Adipose tissue (tissue), 3 donors: Measurements from ENCODE around the gene DLG2. TPM values are rescaled to one million over a fixed set of nuclear protein-coding genes. Genes with fewer than 3 reads are reported as not detected.

Source experiments
- H3K27ac ChIP-seq: one replicate; pipeline ENCODE4 v1.5.1; 2013; ENCODE audit warnings: low read depth, low read length
- WGBS, 3 donors: extraction: QIAGEN DNeasy Blood & Tissue Kit; methylation state at CpG; one replicate each; pipeline ENCODE4 v1.1.7; 2013; 5-methylcytosine and 5-hydroxymethylcytosine counted together
- polyA plus RNA-seq, 3 donors: library from polyadenylated mRNA; stranded (reverse); fragments of 200-250 nt; gene quantifications; one replicate each; pipeline ENCODE4 v1.2.3, GENCODE V29; 2013
- donor health status: healthy with polysubstance abuse.
- donor health status: Bipolar disorder and iron deficiency.
- donor health status: healthy.

Gene DLG2
- polyA plus RNA-seq, 3 donors, result 0.51 to 1.7 (median 0.91) TPM

- 71 to 81% (median 76%) methylated on average over 5 of the region's 5 CpGs for WGBS, 3 donors
- no peak overlapping the region for H3K27ac ChIP-seq
Observed at GRCh38 chr11:84241343-84242131, 1385.6 kb downstream of the DLG2 start.

- H3K27ac ChIP-seq, result no peak overlapping the region
- WGBS, 3 donors, result 93 to 97% (median 94%) methylated on average over 1 of the region's 1 CpG
Observed at GRCh38 chr11:84240847-84241246, 1386.3 kb downstream of the DLG2 start.

- no peak overlapping the region for H3K27ac ChIP-seq
Observed at GRCh38 chr11:84236436-84236835, 1390.7 kb downstream of the DLG2 start.

DNA sequence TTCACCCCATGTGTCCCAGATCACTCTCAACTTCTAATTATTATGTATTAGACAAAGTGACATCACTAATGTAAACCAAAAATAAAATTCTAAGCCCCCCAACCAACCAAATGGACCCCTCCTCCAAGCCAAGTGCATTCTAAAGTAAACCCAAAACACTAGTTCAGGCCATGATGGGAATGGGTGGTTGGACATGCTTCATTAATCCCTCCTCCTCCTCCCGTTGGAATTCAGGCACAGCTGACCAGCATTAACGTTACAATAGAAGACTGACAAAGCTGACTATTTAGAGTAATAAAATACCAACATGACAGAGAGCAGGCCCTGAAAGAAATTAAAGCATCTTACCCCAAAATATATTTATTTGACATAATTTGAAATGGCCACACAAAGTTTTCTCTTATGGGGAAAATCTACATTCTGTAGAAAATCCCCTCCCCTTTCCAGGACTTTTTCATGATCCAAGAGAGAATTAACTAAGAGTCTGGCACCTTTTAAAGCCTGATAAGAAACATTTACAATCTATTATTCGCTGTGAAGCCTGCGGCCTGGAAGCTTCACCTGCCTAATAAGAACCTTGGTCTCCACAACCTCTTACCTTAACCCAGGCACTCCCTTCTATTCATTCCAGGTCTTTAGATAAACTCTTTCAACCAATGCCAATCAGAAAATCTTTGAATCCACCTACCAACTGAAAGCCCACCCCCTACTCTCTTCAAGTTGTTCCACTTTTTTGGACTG is 1392.5 kb downstream of the DLG2 start:
- H3K27ac ChIP-seq, result no peak overlapping the region
- 48 to 63% (median 53%) methylated on average over 4 of the region's 4 CpGs for WGBS, 3 donors

- H3K27ac ChIP-seq, result no peak overlapping the region
- 41 to 65% (median 46%) methylated on average over 2 of the region's 2 CpGs for WGBS, 3 donors
Observed at GRCh38 chr11:84234011-84234410, 1393.1 kb downstream of the DLG2 start.

- H3K27ac ChIP-seq, result no peak overlapping the region
Observed at GRCh38 chr11:84232511-84232910, 1394.6 kb downstream of the DLG2 start.

- no peak overlapping the region for H3K27ac ChIP-seq
- 80 to 93% (median 90%) methylated on average over 3 of the region's 3 CpGs for whole genome bisulfite sequencing, 3 donors
Observed at GRCh38 chr11:84230402-84230801, 1396.7 kb downstream of the DLG2 start.

DNA sequence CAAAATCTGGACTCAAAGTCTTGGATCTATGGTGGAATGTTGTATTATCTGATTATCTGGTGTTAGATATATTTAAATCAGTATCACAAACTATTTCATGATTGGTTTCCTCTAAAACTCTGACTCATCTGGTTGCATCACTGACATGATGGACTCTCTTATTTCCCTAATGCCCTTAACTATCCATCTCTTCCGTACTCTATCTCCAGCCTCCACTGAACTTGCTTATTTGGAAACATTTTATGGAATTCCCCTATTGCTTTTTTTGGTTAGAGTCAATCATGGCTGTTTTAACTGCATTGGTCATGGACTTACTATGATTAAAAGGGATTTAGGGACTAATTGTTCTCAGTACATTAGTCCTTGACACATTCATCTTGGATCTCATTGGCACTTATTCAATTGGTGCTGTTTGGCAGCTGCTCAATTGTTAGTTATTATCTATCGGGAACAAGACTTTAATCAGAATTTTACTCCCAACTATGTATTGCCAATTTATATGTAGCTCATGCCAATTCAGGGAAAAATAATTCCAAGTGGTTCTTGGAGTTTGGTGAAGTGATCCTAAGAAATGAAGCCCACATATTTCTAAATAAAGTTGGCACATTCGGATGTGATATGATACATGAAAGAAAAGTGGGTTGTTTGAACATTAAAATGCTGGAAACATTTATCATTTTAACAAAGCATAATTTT is 1399.0 kb downstream of the DLG2 start:
- H3K27ac ChIP-seq, result no peak overlapping the region
- WGBS, 3 donors, result 36 to 59% (median 52%) methylated on average over 3 of the region's 3 CpGs

GRCh38 chr11:84224042-84224441 is 1403.1 kb downstream of the DLG2 start:
- WGBS, 3 donors, result 82 to 97% (median 83%) methylated on average over 1 of the region's 1 CpG

GRCh38 chr11:84218318-84218717 is 1408.8 kb downstream of the DLG2 start:
- H3K27ac ChIP-seq, result no peak overlapping the region
- WGBS, 3 donors, result 61 to 65% (median 63%) methylated on average over 4 of the region's 4 CpGs

More at GRCh38 chr11:84224042-84224441, 1403.1 kb downstream of the DLG2 start:
- H3K27ac ChIP-seq, result no peak overlapping the region

DNA sequence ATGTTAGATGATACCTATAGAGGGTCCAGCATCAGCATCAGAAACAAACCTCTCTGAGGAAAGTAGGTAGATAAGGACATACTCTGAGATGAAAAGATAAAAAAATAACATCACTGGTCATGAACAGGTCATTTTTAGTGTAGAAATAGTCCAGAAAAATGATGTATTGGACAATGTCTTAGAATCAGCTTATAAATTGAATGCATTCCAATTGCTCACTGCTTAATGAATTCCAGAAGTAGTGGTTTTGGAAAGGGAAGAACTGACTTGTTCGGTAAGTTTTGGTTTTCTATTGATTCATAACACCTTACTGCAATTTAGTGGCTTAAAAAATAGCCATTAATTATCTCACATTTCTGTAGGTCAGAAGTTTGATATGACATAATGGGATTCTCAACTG is 1411.5 kb downstream of the DLG2 start:
- H3K27ac ChIP-seq, result no peak overlapping the region
- WGBS, 3 donors, result 50 to 56% (median 53%) methylated on average over 1 of the region's 1 CpG

DNA sequence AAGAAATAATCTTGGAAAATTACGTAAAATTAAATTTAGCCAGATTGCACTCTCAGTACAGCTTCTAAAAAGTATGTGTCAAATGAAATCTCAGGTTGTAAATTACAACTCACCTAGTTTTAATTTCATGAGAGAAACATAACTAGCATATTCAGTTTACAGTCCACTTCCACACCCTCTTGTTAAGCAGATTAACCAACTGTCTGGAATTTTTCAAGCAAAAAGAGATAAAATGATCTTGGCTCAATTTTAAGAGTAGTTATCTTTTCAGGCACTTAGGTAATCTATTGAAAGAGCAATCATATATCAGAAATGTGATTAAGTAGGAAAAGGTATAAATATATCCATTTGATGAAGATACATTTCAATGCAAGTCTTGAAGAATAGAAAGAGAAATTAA is 1412.6 kb downstream of the DLG2 start:
- 80 to 97% (median 81%) methylated on average over 1 of the region's 1 CpG for WGBS, 3 donors
- no peak overlapping the region for H3K27ac ChIP-seq

DNA sequence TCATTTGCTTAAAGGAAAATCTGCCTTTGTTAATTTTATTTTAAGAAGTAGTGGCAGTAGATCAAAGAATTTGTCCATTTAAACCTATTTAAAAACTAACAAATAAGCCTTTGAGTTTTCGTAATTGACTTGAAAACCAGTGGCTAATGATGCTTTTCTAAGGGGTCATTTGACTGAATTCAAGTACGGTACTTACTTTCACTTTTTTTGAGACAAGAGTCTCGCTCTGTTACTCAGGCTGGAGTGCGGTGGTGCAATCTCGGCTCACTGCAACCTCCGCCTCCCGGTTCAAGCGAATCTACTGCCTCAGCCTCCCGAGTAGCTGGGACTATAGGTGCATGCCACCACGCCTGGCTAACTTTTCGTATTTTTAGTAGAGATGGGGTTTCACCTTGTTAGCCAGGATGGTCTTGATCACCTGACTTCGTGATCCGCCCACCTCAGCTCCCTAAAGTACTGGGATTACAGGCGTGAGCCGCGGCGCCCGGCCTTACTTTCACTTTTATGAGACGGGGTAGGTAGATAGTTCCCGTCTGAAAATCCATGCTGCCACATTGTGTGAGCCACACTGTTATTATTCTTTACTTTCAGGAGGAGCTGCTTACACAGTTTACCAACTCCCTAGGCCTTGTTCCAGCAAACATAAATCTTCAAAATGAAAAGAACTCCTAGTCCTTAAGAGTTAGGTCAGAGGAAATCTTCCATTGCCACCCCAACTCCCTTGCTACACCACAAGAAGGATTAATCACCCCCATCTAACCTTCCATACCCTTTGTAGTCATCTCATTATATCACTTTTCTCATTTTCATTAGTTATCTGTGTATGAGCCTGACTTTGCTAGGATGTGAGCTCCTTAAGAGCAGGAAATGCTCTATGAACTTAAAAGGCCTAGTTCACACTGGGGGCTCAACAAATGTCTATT is 1414.4 kb downstream of the DLG2 start:
- 90 to 93% (median 93%) methylated on average over 20 of the region's 20 CpGs for WGBS, 3 donors
- H3K27ac ChIP-seq, result no peak overlapping the region

GRCh38 chr11:84211896-84212295 is 1415.2 kb downstream of the DLG2 start:
- no peak overlapping the region for H3K27ac ChIP-seq
- 63 to 78% (median 73%) methylated on average over 3 of the region's 3 CpGs for WGBS, 3 donors

GRCh38 chr11:84194696-84195095 is 1432.4 kb downstream of the DLG2 start:
- WGBS, 3 donors, result 88 to 93% (median 89%) methylated on average over 18 of the region's 18 CpGs
- no peak overlapping the region for H3K27ac ChIP-seq

DNA sequence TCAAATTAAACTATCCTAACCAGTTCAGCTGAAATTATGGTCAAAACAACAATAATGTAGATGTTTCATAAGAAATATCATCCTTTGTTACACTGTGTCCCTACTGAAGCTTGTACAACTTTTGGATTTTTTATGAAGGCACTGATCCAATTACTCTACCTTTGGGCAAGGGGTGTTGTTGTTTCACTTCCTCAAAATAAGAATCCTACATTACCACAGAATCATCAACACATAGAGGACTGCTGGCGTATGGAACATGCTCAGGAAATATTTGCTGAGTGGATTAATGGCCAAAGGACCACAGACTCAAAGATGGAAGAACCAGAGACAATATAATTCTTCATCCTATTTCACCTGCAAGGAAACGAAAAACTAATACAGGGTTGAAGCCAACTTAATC is 1433.4 kb downstream of the DLG2 start:
- WGBS, 3 donors, result 69 to 83% (median 82%) methylated on average over 2 of the region's 2 CpGs

GRCh38 chr11:84188521-84188920 is 1438.6 kb downstream of the DLG2 start:
- H3K27ac ChIP-seq, result no peak overlapping the region
- WGBS, 3 donors, result 20 to 41% (median 27%) methylated on average over 1 of the region's 1 CpG

More for the DNA sequence above, 1433.4 kb downstream of the DLG2 start:
- H3K27ac ChIP-seq, result no peak overlapping the region

DNA sequence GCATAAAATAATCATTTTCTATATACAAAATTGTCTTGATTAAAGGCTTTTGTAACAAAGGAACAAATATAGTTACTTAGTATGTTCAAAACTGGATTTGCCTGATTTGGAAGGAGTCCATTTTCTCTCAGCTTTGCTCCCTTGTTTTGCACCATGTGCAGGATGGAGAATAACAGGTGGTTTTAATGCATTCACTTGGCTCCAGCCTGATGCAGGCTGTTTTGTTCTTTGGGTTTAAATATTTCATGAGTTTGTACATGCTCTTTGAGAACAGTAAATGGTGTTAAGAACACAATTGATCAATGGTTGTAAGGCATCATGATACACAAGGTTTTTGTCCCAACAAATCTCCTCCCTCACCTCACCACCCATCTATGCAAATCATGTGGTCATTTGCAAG is 1454.1 kb downstream of the DLG2 start:
- no peak overlapping the region for H3K27ac ChIP-seq
